ENCODE measurements around the gene WDR12.
A peak's percentile ranks its signal among the peaks of the same experiment; 100 is the strongest.

DNA sequence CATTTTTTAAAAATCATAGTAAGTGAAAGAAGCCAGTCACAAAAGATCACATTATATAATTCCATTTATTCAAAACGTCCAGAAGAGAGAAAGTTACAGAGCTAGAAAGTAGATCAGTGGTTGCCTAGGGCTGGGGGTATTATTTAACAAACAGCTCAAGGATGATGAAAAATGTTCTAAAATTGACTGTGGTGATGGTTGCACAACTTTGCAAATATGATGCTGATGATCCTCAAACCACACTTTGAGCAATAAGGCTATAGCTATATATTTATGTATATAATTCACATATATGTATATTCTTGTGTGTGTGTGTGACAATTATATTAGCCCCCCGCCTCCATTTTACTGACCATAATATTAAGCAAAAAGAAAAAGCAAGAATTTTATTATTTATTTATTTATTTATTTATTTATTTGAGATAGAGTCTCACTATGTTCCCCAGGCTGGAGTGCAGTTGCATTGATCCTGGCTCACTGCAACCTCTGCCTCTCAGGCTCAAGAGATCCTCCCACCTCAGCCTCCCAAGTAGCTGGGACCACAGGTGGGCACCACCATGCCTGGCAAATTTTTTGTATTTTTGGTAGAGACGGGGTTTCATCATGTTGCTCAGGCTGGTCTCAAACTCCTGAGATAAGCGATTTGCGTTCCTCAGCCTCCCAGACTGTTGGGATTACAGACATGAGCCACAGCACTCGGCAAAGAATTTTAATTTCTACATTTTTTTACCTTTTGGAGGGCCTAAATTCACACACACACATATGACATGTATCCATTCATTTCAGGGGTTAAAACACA is 1.9 kb downstream of the WDR12 start:
- no peak for TF ChIP-seq SMC3 (IDR thresholded peaks at IDR 0.05; ENCODE audit: low read depth, low read length)
- TF ChIP-seq, protein P1, sequence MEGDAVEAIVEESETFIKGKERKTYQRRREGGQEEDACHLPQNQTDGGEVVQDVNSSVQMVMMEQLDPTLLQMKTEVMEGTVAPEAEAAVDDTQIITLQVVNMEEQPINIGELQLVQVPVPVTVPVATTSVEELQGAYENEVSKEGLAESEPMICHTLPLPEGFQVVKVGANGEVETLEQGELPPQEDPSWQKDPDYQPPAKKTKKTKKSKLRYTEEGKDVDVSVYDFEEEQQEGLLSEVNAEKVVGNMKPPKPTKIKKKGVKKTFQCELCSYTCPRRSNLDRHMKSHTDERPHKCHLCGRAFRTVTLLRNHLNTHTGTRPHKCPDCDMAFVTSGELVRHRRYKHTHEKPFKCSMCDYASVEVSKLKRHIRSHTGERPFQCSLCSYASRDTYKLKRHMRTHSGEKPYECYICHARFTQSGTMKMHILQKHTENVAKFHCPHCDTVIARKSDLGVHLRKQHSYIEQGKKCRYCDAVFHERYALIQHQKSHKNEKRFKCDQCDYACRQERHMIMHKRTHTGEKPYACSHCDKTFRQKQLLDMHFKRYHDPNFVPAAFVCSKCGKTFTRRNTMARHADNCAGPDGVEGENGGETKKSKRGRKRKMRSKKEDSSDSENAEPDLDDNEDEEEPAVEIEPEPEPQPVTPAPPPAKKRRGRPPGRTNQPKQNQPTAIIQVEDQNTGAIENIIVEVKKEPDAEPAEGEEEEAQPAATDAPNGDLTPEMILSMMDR (conservative IDR thresholded peaks at IDR 0.05; ENCODE audit: low read depth, low read length), result no peak
- peak; percentile 51 for TF ChIP-seq CEBPB (IDR thresholded peaks at IDR 0.05; ENCODE audit: low read depth, low read length)
- no peak for TF ChIP-seq NFE2L2 (IDR thresholded peaks at IDR 0.05; ENCODE audit: low read depth, low read length)
- TF ChIP-seq POLR2A (IDR thresholded peaks at IDR 0.05; ENCODE audit: low read depth, low read length), result no peak
- no peak for TF ChIP-seq RFX5 (IDR thresholded peaks at IDR 0.05; ENCODE audit: low read depth, low read length)
- TF ChIP-seq MAFK (IDR thresholded peaks at IDR 0.05; ENCODE audit: low read depth, low read length), result no peak
- TF ChIP-seq CHD1 (IDR thresholded peaks at IDR 0.05; ENCODE audit: low read depth, low read length), result no peak
- TF ChIP-seq MAZ (IDR thresholded peaks at IDR 0.05; ENCODE audit: borderline replicate concordance, low read depth, low read length), result no peak
